NCI-H2081 treated with DMSO at 0.1 percent for 48 hours (cell line): ENCODE results near the gene NFATC1.

Experiments used
- DNase-seq: peaks from one replicate; lab custom pipeline; 2025; lab: John Stamatoyannopoulos, UW

The NFATC1 gene

DNA sequence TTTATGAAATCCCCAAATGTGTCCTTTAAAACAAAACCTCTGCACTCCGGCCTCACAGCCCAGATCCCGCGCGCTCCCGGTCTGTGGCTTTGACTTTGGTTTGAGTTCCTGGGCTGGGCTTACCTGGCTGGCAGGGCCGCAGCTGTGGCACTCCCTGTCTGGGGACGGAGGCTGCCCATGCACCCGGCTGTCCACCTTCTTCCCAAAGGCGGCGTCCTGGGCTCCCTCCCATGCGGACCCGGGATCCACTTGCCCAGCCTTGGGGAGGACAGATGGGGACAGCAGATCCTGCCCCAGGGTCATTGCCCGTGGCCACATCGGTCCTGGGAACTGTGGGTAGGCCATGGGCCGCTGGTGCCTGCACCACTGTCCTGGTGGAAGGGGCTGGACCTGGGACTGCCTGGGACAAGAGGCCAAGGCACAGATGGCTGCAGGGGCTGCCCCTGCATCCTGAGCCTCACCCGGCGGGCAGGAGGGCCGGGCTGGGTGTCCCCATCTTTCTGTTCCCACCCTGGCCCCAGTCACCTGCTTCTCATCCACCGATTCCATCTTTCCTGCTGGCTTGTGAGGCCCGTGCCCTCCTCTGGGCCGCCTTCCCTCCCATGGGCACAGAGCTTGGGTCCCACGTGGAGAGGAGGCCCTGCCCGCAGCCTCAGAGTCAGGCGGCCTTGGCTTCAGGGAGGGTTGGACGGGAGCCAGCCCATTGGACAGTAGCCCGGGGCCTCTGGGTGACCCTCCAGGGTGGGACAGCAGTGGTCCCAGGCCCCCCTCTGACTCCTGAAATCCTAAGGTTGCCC, 27.7 kb downstream of the NFATC1 start:
- DNase-seq = no peak

- DNase-seq = no peak
Measured at GRCh38 chr18:79424008-79424565, 28.4 kb downstream of the NFATC1 start.

GRCh38 chr18:79424880-79425568, 29.3 kb downstream of the NFATC1 start:
- DNase-seq = no peak

- DNase-seq = no peak
Measured at GRCh38 chr18:79425569-79425886, 29.8 kb downstream of the NFATC1 start.

GRCh38 chr18:79426376-79427300, 30.9 kb downstream of the NFATC1 start:
- DNase-seq = no peak

DNA sequence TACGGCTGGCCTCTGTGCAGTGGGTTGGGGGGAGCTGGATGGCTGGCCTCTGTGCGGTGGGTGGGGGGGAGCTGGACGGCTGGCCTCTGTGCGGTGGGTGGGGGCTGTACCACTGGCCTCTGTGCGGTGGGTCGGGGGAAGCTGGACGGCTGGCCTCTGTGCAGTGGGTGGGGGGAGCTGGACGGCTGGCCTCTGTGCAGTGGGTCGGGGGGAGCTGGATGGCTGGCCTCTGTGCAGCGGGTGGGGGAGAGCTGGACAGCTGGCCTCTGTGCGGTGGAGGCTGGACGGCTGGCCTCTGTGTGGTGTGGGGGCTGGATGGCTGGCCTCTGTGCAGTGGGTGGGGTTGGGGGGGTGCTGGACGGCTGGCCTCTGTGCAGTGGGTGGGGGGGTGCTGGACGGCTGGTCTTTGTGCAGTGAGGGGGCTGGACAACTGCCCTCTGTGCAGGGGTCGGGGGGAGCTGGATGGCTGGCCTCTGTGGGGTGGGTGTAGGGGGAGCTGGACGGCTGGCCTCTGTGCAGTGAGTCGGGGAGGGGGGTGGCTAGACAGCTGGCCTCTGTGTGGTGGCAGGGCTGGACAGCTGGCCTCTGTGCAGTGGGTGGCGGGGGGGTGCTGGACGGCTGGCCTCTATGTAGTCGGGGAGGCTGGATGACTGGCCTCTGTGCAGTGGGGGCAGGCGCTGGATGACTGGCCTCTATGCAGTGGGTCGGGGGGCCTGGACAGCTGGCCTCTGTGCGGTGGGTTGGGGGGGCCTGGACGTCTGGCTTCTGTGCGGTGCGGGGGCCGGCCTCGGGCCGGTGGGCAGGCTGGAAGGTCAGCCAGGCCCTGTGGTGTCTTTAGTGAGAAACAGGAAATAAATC, 31.9 kb downstream of the NFATC1 start:
- no peak for DNase-seq

- no peak for DNase-seq
Measured at GRCh38 chr18:79428287-79428686, 32.6 kb downstream of the NFATC1 start.

DNA sequence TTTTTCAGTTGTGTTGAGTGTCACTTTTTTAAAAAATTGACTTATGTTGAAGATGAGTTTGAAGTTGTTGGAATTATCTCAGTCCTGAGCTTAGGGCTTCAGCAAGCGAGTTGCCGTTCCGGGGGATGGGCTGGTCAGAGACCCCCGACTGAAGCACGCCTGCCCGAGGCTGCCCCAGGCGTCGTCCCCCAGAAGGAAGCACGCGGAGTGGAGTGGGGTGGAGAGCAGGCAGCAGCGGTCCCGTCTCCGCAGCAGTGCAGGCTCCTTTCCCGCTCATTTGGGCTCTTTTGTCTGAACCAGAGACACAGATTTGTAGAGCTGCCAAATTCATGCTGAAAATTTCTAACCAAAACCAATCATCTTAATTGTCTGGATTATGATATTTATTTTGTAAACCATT, 33.7 kb downstream of the NFATC1 start:
- DNase-seq = no peak

- DNase-seq = no peak
Measured at GRCh38 chr18:79429785-79430281, 34.1 kb downstream of the NFATC1 start.

- no peak for DNase-seq
Measured at GRCh38 chr18:79432376-79433120, 36.8 kb downstream of the NFATC1 start.

DNA sequence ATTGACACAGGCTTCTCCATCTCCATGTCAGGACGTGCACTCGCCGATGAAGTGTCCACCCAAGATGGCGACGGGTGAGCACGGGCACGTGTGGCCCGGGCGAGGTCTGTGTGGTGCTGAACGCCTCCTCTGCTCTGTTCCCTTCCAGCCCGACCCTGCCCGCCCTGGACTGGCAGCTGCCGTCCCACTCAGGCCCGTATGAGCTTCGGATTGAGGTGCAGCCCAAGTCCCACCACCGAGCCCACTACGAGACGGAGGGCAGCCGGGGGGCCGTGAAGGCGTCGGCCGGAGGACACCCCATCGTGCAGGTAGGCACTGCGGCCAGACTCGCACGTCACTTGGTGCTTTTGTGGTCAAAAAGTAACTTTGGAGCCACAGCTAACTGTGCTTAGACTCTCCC, 37.7 kb downstream of the NFATC1 start:
- DNase-seq = no peak

GRCh38 chr18:79434607-79435401, 39.1 kb downstream of the NFATC1 start:
- DNase-seq = no peak

DNA sequence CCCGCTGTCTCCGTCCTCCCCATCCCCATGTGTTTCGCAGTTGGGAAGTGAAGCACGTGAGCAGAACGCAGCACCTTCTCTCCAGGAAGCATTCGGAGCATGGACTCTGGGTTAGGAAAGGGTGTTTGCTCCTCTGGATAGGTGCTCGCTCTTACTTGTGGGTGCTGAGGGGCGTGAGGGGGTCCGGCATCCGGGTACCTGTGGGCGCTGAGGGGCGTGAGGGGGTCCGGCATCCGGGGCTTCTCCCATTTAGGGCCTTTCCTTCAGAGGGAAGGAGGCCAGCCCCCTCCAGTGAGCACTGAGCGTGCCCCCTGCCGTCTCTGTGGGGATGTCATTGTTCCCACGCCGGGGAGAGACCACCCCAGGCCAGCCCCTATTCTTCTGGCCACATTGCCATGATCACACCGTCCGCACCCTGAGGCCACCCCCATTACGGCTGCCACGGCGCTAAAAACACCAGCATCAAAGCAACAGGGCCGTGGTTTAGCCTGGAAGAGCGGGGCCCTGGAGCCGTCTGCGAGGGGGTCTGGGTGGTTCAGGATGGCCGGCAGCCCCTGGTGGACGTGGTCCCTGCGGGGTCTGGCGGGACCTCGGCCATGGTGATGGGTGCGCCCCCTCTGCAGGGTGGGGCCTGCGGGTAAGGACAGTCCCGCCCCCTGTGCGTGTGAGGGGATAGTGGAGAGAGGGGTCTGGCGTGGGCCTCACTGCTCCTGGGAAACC, 41.0 kb downstream of the NFATC1 start:
- no peak for DNase-seq

GRCh38 chr18:79438089-79438897, 42.6 kb downstream of the NFATC1 start:
- DNase-seq = no peak

DNA sequence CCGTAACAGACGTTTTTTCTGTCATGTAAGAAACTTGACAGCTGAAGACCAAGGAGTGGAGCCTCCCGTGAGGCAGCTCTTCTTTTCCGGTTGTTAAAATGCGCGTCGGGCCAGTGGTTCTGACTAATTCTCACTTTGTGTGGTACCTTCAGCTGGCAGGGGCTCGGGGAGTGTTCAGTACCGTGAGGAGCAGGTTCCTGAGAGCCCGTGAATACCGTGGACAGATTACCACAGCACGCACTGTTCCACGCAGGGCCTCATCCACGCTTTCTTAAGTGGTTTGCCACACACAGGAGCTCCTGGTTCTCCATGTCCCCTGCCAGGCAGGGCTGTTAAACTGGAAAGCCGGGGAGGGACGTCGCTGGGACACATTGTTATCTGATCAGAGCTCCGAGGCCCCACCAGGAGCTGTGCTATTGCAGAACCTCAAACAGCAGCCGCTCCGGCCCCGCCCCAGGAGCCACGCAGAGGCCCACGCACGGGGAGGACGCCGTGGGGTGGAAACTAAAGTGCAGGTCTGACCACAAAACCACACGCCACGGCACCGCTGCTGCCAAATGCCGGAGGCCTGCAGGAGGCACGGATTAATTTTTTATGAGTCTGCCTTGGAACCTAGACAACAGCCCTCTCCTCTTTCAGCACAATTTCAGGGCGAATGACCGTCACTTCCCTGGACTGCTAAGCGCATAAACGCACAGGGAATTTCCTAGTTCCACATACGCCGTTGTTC, 43.3 kb downstream of the NFATC1 start:
- DNase-seq = no peak

- no peak for DNase-seq
Measured at GRCh38 chr18:79439628-79440023, 43.9 kb downstream of the NFATC1 start.
